T-helper 1 cell treated with Interleukin-12 subunit alpha and Interleukin-12 subunit beta and Interleukin-4 antibody, amounts not matched to agents 30 ng/mL and 1 ng/mL, for 36 hours (primary cell): ENCODE data around the gene TRHDE. TPM values are rescaled to one million over a fixed set of nuclear protein-coding genes. Genes with fewer than 3 reads are reported as not detected.
"Not testable (repeated sequence)": the region's sequence is repeated elsewhere in the genome, so short reads cannot be mapped to it uniquely, and the experiment has no call there.

Source experiments
- intact Hi-C: fragments of 100-400 bp; cut with micrococcal nuclease; formaldehyde crosslinking; loops from one replicate; pipeline ENCODE4 v1.15.1; 2024
- total RNA-seq: library from RNA; stranded (reverse); gene quantifications from 2 replicates; pipeline ENCODE4 v1.2.3, GENCODE V29; 2022

TRHDE gene
- total RNA-seq, 1 donor from 2014 or later, result not detected

DNA sequence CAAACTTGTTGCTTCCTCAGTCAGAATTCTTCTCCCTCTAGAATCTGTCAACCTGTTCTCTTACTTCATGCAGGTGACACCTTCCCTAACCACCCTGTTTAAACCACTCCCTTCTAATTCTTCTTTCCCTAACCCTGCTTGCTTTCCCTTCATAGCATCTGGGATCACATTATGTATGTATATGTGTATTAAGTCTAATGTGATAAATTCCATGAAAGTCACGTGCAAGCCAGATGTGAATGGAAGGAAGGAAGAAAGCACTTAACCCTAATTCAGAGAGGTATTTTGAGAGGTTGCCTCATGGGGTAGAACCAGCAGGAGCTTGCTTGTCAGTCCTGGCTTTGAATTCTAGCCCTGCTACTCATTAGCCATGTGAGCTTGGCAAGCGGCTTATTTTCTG, 340.0 kb downstream of the TRHDE start:
- intact Hi-C loops, result no loop called here

DNA sequence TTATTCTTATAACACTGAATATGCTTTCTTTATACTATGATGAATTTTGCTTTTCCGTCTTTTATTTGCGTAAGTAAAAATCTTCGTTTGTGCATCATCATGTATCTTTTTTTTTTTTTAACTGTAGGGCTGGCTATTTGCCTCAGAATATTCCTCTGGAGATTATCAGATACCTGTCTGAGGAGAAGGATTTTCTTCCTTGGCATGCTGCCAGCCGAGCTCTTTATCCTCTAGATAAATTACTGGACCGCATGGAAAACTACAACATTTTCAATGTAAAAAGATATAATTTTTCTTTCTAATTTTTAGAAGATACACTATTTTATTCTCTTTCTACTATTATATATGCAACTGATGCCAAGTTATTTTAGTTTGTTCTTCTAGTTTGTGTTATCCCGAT, 346.6 kb downstream of the TRHDE start:
- intact Hi-C loops, result no loop called here

DNA sequence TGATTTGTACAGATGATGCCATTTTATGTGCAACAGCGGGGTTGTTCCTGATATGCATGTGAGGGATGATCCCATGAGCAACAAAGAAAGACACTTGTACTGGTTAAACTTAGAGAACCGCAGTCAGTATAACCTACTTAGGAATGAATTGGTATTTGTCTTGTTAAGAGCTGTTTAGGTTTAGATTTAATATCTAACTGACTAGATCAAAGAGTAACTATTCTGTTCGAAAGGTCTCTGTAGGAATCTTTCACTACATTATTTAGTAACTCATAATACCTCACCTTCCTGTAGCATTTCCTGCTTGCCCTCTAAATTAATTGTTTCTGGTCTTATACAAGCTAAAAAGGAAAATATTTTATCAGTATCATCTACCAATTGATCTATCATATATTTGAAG, 350.4 kb downstream of the TRHDE start:
- intact Hi-C loops, result no loop called here

- intact Hi-C loops, result no loop called here
Measured at GRCh38 chr12:72631926-72632685, 359.9 kb downstream of the TRHDE start.

- intact Hi-C loops, result no loop called here
Measured at GRCh38 chr12:72642706-72643105, 370.5 kb downstream of the TRHDE start.

DNA sequence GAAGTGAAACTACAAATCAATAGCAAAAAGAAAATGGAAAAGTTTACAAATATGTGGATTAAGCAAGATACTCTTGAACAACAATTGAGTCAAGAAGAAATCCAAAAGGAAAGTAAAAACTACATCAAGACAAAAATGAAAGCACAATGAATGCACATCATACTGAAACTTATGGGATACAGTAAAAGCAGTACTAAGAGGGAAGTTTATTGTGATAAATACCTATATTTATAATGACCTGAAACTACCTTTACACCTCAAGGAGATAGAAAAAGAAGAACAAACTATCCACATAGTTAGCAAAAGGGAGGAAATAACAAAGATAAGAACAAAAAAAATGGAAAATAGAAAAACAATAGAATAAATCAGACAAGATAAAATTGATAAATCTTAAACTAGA, 375.0 kb downstream of the TRHDE start:
- intact Hi-C loops, result no loop called here

DNA sequence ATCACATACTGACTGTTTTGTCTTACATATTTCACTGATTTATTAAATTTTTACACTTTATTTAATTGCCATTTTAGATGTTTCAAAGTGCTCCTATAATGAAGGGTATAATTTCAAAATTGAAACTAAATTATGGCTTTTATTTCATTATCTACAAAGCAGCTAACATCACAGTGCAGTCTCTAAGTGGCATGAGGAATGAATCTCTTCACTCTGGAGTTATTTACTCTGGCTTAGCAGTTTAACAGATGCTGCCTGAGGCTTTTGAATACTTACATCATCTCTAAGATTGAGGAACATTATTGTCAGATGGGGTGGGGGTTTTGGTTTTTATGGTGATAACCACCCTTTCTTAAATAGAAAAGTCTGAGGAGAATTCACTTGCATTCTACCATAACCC, 386.4 kb downstream of the TRHDE start:
- intact Hi-C loops, result no loop called here

- intact Hi-C loops, result not testable (repeated sequence)
Measured at GRCh38 chr12:72660174-72660573, 388.0 kb downstream of the TRHDE start.

DNA sequence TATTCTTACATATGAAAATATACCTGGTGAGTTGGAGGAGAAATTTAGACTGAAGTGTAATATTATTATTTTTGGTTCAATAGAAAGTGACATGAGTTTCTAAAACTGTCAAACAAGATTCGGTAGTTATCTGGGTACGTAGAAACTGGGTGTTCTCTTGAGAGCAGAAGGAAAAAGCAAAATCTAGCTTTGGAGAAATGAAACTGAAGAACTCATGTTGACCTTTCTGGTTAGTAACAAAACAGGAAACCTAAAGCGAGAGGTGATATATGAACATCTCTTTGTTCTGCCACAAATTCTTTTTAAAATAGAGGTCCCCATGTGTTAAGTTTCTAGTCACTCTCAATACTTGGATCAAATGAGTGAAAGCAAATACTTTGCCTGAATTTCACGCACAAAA, 401.7 kb downstream of the TRHDE start:
- intact Hi-C loops, result no loop called here

- intact Hi-C loops, result no loop called here
Measured at GRCh38 chr12:72676556-72676955, 404.4 kb downstream of the TRHDE start.

- intact Hi-C loops, result no loop called here
Measured at GRCh38 chr12:72677139-72677538, 405.0 kb downstream of the TRHDE start.

DNA sequence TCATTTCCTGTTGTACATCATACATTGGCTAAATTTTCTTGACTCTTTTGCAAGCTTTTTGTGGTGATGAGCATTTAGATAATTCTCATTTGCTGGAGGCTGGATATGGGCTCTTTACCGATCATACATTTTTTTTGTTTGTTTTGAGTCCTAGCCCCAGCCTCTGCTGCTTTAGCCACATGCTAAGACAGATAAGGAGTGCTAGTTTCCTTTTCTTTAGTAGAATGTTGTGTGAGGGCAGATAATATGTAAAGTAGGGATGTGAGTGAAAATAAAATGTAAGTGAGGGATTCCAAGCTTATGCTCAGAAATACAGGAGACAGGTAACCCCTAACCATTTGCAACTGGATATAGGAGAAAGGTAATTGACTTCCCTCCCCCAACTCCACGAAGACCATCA, 405.7 kb downstream of the TRHDE start:
- intact Hi-C loops, result no loop called here

- intact Hi-C loops, result no loop called here
Measured at GRCh38 chr12:72679147-72679757, 407.1 kb downstream of the TRHDE start.

DNA sequence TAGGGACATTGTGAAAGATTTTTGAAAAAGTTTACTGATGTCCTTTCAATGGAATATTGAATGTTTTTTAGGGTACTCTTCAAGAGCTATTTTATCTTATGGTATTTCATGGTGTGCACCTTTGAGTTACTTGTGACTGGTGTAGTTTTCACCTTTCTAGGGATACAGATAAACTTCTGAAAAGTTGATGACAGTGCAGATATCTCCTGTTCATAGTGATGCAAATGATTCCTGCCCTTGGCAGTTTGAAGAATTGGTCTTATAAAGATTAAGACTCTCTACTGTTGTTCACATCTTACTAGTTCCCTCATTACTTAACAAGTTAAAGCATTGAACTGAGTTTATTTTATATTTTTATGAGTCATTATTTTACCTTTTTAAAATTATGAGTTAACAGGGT, 408.9 kb downstream of the TRHDE start:
- intact Hi-C loops, result no loop called here

DNA sequence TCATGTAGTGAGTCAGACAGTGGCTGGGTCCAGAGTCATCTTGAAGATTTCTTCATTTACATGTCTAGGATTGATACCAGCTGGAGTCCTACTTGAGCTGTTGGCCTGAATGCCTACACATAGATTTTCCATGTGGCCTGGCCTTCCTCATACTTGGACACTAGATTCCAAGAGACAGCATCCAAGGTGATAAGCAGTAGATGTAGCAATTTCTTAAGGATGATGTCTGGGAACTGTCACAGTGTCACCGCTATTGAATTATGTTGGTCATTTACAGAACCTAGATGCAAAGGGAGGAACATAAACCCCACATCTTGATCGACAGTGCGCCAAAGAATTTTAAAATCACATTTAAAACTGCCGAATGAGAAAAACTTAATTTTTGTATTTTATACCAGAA, 412.3 kb downstream of the TRHDE start:
- intact Hi-C loops, result no loop called here

- intact Hi-C loops, result no loop called here
Measured at GRCh38 chr12:72692338-72692737, 420.2 kb downstream of the TRHDE start.

DNA sequence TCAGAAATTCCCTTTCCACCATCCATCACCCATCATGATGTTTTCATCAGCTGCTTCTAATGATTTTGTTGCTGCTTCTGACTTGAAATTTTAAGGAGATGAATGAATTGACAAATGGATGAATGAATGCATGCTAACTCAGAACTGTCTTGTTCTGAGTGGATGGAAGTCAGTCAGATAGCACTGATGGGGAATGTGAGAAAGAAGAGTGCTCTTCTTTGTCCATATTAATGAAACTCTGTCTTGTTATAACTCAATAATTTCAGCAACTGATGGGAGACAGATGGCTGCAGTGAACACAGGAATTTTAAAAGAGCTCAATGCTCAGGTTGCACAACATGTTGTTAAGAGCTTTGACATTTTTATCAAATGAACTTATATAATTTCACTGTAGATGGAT, 422.0 kb downstream of the TRHDE start:
- intact Hi-C loops, result no loop called here

- intact Hi-C loops, result no loop called here
Measured at GRCh38 chr12:72699362-72699761, 427.2 kb downstream of the TRHDE start.

DNA sequence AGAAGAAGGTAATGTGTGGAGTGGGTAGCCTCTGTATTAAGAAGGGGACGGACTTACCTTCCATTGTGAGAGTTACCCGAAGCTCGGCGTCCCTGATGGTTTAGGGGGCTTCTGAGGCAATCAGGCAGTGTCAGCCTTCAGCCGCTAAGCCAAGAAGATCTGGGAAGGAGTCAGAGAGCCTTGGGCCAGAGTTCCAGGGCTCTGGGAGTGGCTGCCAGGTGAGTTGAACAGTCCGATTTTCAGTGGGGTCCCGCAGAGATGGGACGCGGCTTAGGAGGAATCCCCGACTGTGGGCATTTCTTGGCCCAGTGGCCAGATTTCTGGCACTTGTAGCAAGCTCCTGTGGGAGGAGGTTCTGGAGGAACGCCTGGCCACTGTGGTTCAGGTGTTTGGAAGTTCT, 439.9 kb downstream of the TRHDE start:
- intact Hi-C loops, result not testable (repeated sequence)

- intact Hi-C loops, result no loop called here
Measured at GRCh38 chr12:72716221-72716620, 444.1 kb downstream of the TRHDE start.

DNA sequence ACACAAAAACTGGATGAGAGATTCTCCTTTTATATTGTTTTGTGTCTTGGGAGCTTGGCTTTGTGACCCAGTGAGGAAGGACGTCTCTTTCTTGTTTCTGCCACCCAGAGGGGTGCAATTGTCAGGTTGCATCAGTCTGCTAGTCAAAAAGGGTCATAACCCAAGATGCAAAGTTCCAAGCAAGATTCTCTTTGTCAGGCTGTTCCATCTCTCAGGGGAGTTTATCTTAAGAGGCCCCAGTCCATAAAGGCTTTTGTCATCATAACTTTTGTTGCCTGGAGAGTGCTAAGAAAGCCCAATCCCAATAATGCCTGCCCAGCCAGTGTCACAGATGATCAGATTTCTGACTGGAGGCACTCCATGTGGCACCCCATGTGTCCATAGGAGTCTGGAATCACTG, 444.9 kb downstream of the TRHDE start:
- intact Hi-C loops, result no loop called here
